ENCODE results near the gene PSTK.

Gene PSTK

GRCh38 chr10:122993797-122994336 is 13.7 kb downstream of the PSTK start:
- no peak for DNase-seq

GRCh38 chr10:122995936-122996335 is 15.7 kb downstream of the PSTK start:
- DNase-seq, result no peak

GRCh38 chr10:122997864-122998263 is 17.7 kb downstream of the PSTK start:
- no peak for DNase-seq

GRCh38 chr10:122998360-122998917 is 18.2 kb downstream of the PSTK start:
- DNase-seq, result no peak

GRCh38 chr10:122998934-122999333 is 18.7 kb downstream of the PSTK start:
- DNase-seq, result no peak

- DNase-seq, result no peak
Measured at GRCh38 chr10:122999347-122999746, 19.1 kb downstream of the PSTK start.

GRCh38 chr10:123000155-123000554 is 20.0 kb downstream of the PSTK start:
- no peak for DNase-seq

GRCh38 chr10:123001370-123001769 is 21.2 kb downstream of the PSTK start:
- no peak for DNase-seq

GRCh38 chr10:123004298-123004697 is 24.1 kb downstream of the PSTK start:
- no peak for DNase-seq

- DNase-seq, result peak; percentile 71
Measured at GRCh38 chr10:123007558-123008354, 27.6 kb downstream of the PSTK start.

- DNase-seq, result peak; percentile 98
Measured at GRCh38 chr10:123008355-123009104, 28.3 kb downstream of the PSTK start, which contains the start of the genes ACADSB and IKZF5. Gene ACADSB, plus strand, starts transcription at chr10:123009006. Its CDS starts 24 bp downstream, at chr10:123009030. Gene IKZF5, minus strand, starts transcription at chr10:123008795. Its CDS starts 10,170 bp downstream, at chr10:122998625.

GRCh38 chr10:123009105-123009820 is 29.1 kb downstream of the PSTK start:
- peak; percentile 16 for DNase-seq

GRCh38 chr10:123011987-123012386 is 31.8 kb downstream of the PSTK start:
- no peak for DNase-seq

- DNase-seq, result no peak
Measured at GRCh38 chr10:123013456-123014419, 33.5 kb downstream of the PSTK start.

GRCh38 chr10:123014772-123015171 is 34.6 kb downstream of the PSTK start:
- no peak for DNase-seq

GRCh38 chr10:123016228-123016627 is 36.0 kb downstream of the PSTK start:
- no peak for DNase-seq

- DNase-seq, result no peak
Measured at GRCh38 chr10:123017421-123018165, 37.4 kb downstream of the PSTK start.

- no peak for DNase-seq
Measured at GRCh38 chr10:123018531-123018930, 38.3 kb downstream of the PSTK start.

GRCh38 chr10:123019264-123019663 is 39.1 kb downstream of the PSTK start:
- no peak for DNase-seq

- no peak for DNase-seq
Measured at GRCh38 chr10:123019941-123020703, 39.9 kb downstream of the PSTK start.
